ENCODE results near the gene MEF2C. TPM values are rescaled to one million over a fixed set of nuclear protein-coding genes. Genes with fewer than 3 reads are reported as not detected.

MEF2C gene
- total RNA-seq, 1 experiment from 2014 or later: 9.9 TPM

DNA sequence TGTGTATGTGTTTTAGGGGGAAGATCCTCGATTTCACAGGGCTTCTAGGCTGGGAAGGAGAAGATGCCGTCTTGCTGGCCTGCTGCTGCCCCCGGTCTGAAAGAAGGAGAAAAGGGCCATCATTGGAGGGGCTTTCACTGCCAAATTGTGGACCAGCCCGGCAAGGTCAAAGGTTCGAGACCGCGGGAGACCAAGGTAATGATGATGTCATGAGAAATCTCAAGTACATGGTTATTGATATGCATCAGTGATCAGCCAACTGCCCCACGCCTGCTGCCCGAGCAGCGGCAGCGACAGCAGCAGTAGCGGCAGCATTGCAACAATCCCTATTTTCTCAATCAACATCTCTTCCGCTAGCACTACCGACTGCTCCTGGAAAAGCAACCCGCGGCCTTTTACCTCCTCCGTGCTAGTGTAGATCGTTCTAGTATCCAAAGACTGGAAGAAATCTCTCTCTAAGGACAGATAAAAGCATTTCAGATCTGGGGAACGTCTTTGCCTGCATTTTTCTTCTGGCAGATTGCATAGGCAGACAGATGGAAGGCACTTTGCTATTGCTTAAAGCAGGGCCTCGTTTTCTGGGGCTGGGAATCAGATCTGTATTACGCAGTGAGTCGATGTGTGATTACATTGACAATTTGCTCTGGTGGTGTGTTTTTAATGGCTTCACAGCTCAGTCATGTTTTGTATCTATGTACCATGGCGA lies 215.3 kb downstream of the MEF2C start:
- TF ChIP-seq POLR2AphosphoS5 (IDR thresholded peaks at IDR 0.05; ENCODE audit: low read depth, low read length) (no peak), TCF7L2 (IDR thresholded peaks at IDR 0.05; ENCODE audit: low read depth, low read length) (no peak), SIN3A (IDR thresholded peaks at IDR 0.05; ENCODE audit: borderline replicate concordance, insufficient read depth, low read depth, low read length) (no peak)
- TF ChIP-seq, protein P1, sequence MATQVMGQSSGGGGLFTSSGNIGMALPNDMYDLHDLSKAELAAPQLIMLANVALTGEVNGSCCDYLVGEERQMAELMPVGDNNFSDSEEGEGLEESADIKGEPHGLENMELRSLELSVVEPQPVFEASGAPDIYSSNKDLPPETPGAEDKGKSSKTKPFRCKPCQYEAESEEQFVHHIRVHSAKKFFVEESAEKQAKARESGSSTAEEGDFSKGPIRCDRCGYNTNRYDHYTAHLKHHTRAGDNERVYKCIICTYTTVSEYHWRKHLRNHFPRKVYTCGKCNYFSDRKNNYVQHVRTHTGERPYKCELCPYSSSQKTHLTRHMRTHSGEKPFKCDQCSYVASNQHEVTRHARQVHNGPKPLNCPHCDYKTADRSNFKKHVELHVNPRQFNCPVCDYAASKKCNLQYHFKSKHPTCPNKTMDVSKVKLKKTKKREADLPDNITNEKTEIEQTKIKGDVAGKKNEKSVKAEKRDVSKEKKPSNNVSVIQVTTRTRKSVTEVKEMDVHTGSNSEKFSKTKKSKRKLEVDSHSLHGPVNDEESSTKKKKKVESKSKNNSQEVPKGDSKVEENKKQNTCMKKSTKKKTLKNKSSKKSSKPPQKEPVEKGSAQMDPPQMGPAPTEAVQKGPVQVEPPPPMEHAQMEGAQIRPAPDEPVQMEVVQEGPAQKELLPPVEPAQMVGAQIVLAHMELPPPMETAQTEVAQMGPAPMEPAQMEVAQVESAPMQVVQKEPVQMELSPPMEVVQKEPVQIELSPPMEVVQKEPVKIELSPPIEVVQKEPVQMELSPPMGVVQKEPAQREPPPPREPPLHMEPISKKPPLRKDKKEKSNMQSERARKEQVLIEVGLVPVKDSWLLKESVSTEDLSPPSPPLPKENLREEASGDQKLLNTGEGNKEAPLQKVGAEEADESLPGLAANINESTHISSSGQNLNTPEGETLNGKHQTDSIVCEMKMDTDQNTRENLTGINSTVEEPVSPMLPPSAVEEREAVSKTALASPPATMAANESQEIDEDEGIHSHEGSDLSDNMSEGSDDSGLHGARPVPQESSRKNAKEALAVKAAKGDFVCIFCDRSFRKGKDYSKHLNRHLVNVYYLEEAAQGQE (IDR thresholded peaks at IDR 0.05; ENCODE audit: insufficient read depth in 1 of 2, low read depth in 2 of 2, low read length in 1 of 2): no peak
- TF ChIP-seq, protein P2, sequence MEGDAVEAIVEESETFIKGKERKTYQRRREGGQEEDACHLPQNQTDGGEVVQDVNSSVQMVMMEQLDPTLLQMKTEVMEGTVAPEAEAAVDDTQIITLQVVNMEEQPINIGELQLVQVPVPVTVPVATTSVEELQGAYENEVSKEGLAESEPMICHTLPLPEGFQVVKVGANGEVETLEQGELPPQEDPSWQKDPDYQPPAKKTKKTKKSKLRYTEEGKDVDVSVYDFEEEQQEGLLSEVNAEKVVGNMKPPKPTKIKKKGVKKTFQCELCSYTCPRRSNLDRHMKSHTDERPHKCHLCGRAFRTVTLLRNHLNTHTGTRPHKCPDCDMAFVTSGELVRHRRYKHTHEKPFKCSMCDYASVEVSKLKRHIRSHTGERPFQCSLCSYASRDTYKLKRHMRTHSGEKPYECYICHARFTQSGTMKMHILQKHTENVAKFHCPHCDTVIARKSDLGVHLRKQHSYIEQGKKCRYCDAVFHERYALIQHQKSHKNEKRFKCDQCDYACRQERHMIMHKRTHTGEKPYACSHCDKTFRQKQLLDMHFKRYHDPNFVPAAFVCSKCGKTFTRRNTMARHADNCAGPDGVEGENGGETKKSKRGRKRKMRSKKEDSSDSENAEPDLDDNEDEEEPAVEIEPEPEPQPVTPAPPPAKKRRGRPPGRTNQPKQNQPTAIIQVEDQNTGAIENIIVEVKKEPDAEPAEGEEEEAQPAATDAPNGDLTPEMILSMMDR (IDR thresholded peaks at IDR 0.05): no peak
- CTCF ChIA-PET: no interaction called here
- H3K4me1 ChIP-seq (ENCODE audit: control insufficient read depth, insufficient read depth, low read length): peaks cover 38% of the 10 kb centered on the region
- intact Hi-C loops (cut with micrococcal nuclease; ENCODE audit: unreplicated experiment): no loop called here
- DNase-seq (ENCODE audit: low read depth, low spot score) (no peak), ATAC-seq (peak; percentile 36)
- no peaks in the 10 kb centered on the region for H3K27me3 ChIP-seq (ENCODE audit: control insufficient read depth, insufficient read depth, low read length)
- POLR2A ChIA-PET: no interaction called here
- no TSS peak for BruUV-seq (replicated peaks)
- in situ Hi-C loops (cut with HindIII; ENCODE audit: low pct_unique_long_range_greater_than_20kb, low sequenced_read_pairs): no loop called here
- peak overlapping the region; percentile 96 for H3K27ac ChIP-seq (ENCODE audit: low read length)
- peak overlapping the region; percentile 58 to 87 for H3K4me3 ChIP-seq (ENCODE audit: low read depth in 2 of 2, low read length in 2 of 2)
- peaks cover 2% of the 10 kb centered on the region; the same call in 1 of the 2 replicates for H3K36me3 ChIP-seq (ENCODE audit: control insufficient read depth, insufficient read depth, low read length)
- H3K9me3 ChIP-seq (ENCODE audit: control insufficient read depth, insufficient read depth, low read depth, low read length): no peaks in the 10 kb centered on the region
